Endothelial cell of umbilical vein (primary cell): ENCODE data around the gene COX4I1. TPM values are rescaled to one million over a fixed set of nuclear protein-coding genes. Genes with fewer than 3 reads are reported as not detected.
A peak's percentile ranks its signal among the peaks of the same experiment; 100 is the strongest.

Source experiments
- BruUV-seq: library from RNA; stranded (reverse); fragments of 400-500 nt; replicated peaks from 2 replicates; lab custom pipeline; 2021; lab: Mats Ljungman, UMichigan
- CTCF ChIA-PET: fragments of 300-600, 350-600 bp; sonication (Branson Sonifier 250); formaldehyde crosslinking; loops from one replicate; lab custom pipeline; 2021; ENCODE audit warnings: antibody characterized with exemption, inconsistent platforms; lab: Charles Lee
- POLR2A ChIA-PET: fragments of 300-600, 350-600 bp; sonication (Branson Sonifier 250); formaldehyde crosslinking; loops from one replicate; lab custom pipeline; 2021; ENCODE audit warnings: antibody characterized with exemption, inconsistent platforms; lab: Charles Lee
- DNase-seq: peaks from one replicate; pipeline ENCODE4 v3.0.0-alpha.2; 2011; ENCODE audit warnings: low read depth, low spot score
- FAIRE-seq: peaks from 2 replicates; lab custom pipeline; 2011; peaks lifted over from hg19 to GRCh38; lab: Jason Lieb, UNC
- H2AFZ ChIP-seq: 2 replicates; pipeline ENCODE4 v1.6.0; 2012; ENCODE audit warnings: low read depth, low read length, control low read depth, inconsistent platforms
- H3K27ac ChIP-seq: 2 replicates; pipeline ENCODE4 v1.5.1; 2011; ENCODE audit warnings: low read depth, mild to moderate bottlenecking, control low read depth, low read length, moderate library complexity; ENCODE audit not compliant: insufficient read depth
- H3K27me3 ChIP-seq, 2 experiments: 2 replicates each; pipeline versions ENCODE4 v1.6.0 to v1.6.1; 2011; ENCODE audit warnings: low read length in 2 of 2, mixed read lengths in 1 of 2; ENCODE audit not compliant: control insufficient read depth in 2 of 2, insufficient read depth in 2 of 2
- H3K36me3 ChIP-seq, 2 experiments: 2 replicates in 1 of 2; 3 replicates in 1 of 2; pipeline ENCODE4 v1.5.1; 2011; ENCODE audit warnings: low read length in 2 of 2, mild to moderate bottlenecking in 1 of 2, moderate library complexity in 1 of 2; ENCODE audit not compliant: control insufficient read depth in 2 of 2, insufficient read depth in 2 of 2; ENCODE audit errors: extremely low read depth in 1 of 2
- H3K4me1 ChIP-seq: 3 replicates; pipeline ENCODE4 v1.5.1; 2011; ENCODE audit warnings: mild to moderate bottlenecking, low read length; ENCODE audit not compliant: control insufficient read depth, insufficient read depth; ENCODE audit errors: extremely low read depth
- H3K4me2 ChIP-seq: 2 replicates; pipeline ENCODE4 v1.6.1; 2011; ENCODE audit warnings: low read length, control low read depth, mixed read lengths; ENCODE audit not compliant: insufficient read depth
- H3K4me3 ChIP-seq, 3 experiments: fragments of 200-600 bp in 1 of 3; sonication (generic), shearing (Covaris generic) in 1 of 3; replicated peaks in 1 of 3; 2 replicates each; pipeline ENCODE4 v1.5.1; 2011 to 2016; ENCODE audit warnings: control low read depth in 3 of 3, low read length in 3 of 3, mild to moderate bottlenecking in 2 of 3, inconsistent platforms in 1 of 3, low read depth in 1 of 3, moderate library complexity in 1 of 3; ENCODE audit not compliant: insufficient read depth in 1 of 3
- H3K79me2 ChIP-seq: 2 replicates; pipeline ENCODE4 v1.6.0; 2012; ENCODE audit warnings: low read length, inconsistent platforms; ENCODE audit not compliant: control insufficient read depth, insufficient read depth
- H3K9ac ChIP-seq: replicated peaks from 2 replicates; pipeline ENCODE3; 2011; ENCODE audit warnings: low read length, control low read depth; ENCODE audit not compliant: insufficient read depth; ENCODE audit errors: extremely low read depth
- H3K9me1 ChIP-seq: replicated peaks from 3 replicates; pipeline ENCODE4 v1.6.0; 2011; ENCODE audit warnings: mild to moderate bottlenecking, low read length; ENCODE audit not compliant: control insufficient read depth, insufficient read depth; ENCODE audit errors: extremely low read depth
- H3K9me3 ChIP-seq: replicated peaks from 2 replicates; pipeline ENCODE4 v1.5.1; 2012; ENCODE audit warnings: low read length, inconsistent platforms; ENCODE audit not compliant: control insufficient read depth, insufficient read depth
- H4K20me1 ChIP-seq: replicated peaks from 2 replicates; pipeline ENCODE3; 2011; ENCODE audit warnings: mild to moderate bottlenecking, low read length; ENCODE audit not compliant: control insufficient read depth, insufficient read depth; ENCODE audit errors: extremely low read depth
- EZH2 ChIP-seq: IDR thresholded peaks from 2 replicates; pipeline ENCODE4 v1.6.1; 2012; ENCODE audit warnings: borderline replicate concordance, low read depth, mild to moderate bottlenecking, moderate library complexity, low read length, inconsistent platforms; ENCODE audit not compliant: severe bottlenecking
- FOS ChIP-seq: IDR thresholded peaks from 2 replicates; pipeline ENCODE4 v1.6.1; 2011; ENCODE audit warnings: mild to moderate bottlenecking, low read length, moderate library complexity, borderline replicate concordance; ENCODE audit not compliant: insufficient read depth
- GATA2 ChIP-seq: IDR thresholded peaks from 2 replicates; pipeline ENCODE4 v1.7.0; 2011; ENCODE audit warnings: low read depth, mild to moderate bottlenecking, moderate library complexity, mixed read lengths, low read length; ENCODE audit not compliant: insufficient read length, insufficient read depth
- JUN ChIP-seq: IDR thresholded peaks from 2 replicates; pipeline ENCODE4 v1.6.1; 2011; ENCODE audit warnings: borderline replicate concordance, low read depth; ENCODE audit not compliant: insufficient read length, insufficient read depth
- MYC ChIP-seq: IDR thresholded peaks from one replicate; pipeline ENCODE4 v1.6.1; 2011; ENCODE audit warnings: mild to moderate bottlenecking, low read depth, low read length
- POLR2A ChIP-seq: IDR thresholded peaks from 2 replicates; pipeline ENCODE4 v1.6.1; 2012; ENCODE audit warnings: low read depth, mild to moderate bottlenecking, control low read depth, low read length
- POLR2AphosphoS5 ChIP-seq: IDR thresholded peaks from 2 replicates; pipeline ENCODE4 v1.6.1; 2012; ENCODE audit warnings: low read depth, mild to moderate bottlenecking, control low read depth, low read length, moderate library complexity; ENCODE audit not compliant: insufficient read depth
- dilution Hi-C: fragments of 300-500 bp; cut with MboI; formaldehyde crosslinking; loops from one replicate; pipeline ENCODE4 v1.15.0; 2019; ENCODE audit warnings: low sequenced_read_pairs; ENCODE audit not compliant: extremely low pct_ligation_motif_present
- intact Hi-C: fragments of 100-400 bp; cut with micrococcal nuclease; formaldehyde crosslinking; loops from one replicate; pipeline ENCODE4 v1.10.0; 2022
- polyA plus RNA-seq, 4 experiments: library from polyadenylated mRNA; depleted of rRNA in 3 of 4; stranded (reverse) in 3 of 4; unstranded in 1 of 4; fragments of >200 nt; gene quantifications; 2 replicates each; pipeline versions ENCODE4 v1.2.1 to v1.2.3, GENCODE V29; 2011 to 2012; ENCODE audit warnings: missing spikeins in 1 of 4
- total RNA-seq: library from RNA; stranded (reverse); gene quantifications from 2 replicates; pipeline ENCODE4 v1.2.3, GENCODE V29; 2021
- TF ChIP-seq, protein P1 (sequence below), 2 donors: IDR thresholded peaks; 1 replicate in 1 of 2; 2 replicates in 1 of 2; pipeline ENCODE4 v1.5.1; 2011; ENCODE audit warnings: low read length in 2 of 2, mild to moderate bottlenecking in 2 of 2, moderate library complexity in 2 of 2, control low read depth in 1 of 2, inconsistent platforms in 1 of 2, low read depth in 1 of 2; ENCODE audit not compliant: insufficient read depth in 1 of 2; ENCODE audit errors: extremely low read depth in 1 of 2
- TF ChIP-seq, protein P2 (sequence below): IDR thresholded peaks from 2 replicates; pipeline ENCODE4 v1.6.1; 2011; ENCODE audit not compliant: insufficient read depth, insufficient read length

COX4I1 gene
- total and polyA plus RNA-seq, 2 donors (not counting 3 experiments of a cell fraction or from before 2014, with no cell fraction given): 560 to 953 TPM

DNA sequence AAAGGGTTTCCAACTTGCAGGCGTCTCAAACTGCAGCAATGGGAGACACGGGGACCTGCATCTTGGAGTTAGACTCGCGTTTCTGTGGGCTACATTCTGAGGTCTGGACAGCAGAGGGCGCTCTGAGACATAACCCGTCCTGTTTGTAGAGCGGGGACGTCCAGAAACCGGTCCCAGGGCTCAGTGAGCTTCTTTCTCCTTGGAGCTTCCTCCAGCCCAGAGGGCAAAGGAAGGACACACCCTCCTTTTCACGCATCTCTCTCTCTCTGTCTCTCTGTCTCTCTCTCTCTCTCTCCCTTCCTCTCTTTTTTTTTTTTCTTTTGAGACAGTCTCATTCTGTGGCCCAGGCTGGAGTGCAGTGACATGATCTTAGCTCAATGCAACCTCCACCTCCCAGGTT is 19.8 kb downstream of the COX4I1 start:
- ChIA-PET POLR2A (no interaction called here), CTCF (interaction anchor here (0.6 to 8.2 kb wide), 32 partner anchors 9 to 704 kb away, joined by 3 to 564 read pairs (median 4); partner anchors contain the start of genes COX4I1 and EMC8)
- no TSS peak for BruUV-seq
- no peaks in the 10 kb centered on the region for H4K20me1 ChIP-seq
- H3K36me3 ChIP-seq: no peaks in the 10 kb centered on the region
- H3K79me2 ChIP-seq: no peaks in the 10 kb centered on the region
- FAIRE-seq (peak; percentile 93), DNase-seq (peak; percentile 77)
- dilution Hi-C loops: no loop called here
- no peaks in the 10 kb centered on the region for H3K4me1 ChIP-seq
- peaks cover 0 to 2% of the 10 kb centered on the region in 2 experiments for H3K27me3 ChIP-seq
- no peaks in the 10 kb centered on the region for H3K9me3 ChIP-seq
- no peak overlapping the region for H3K27ac ChIP-seq
- intact Hi-C loops: loop anchor here (1.0 kb wide), 1 partner anchor 197 kb away; no protein-coding TSS in a partner anchor
- no peak overlapping the region for H3K9ac ChIP-seq
- no peaks in the 10 kb centered on the region for H3K9me1 ChIP-seq
- TF ChIP-seq POLR2AphosphoS5 (no peak), JUN (no peak), POLR2A (no peak), MYC (no peak)
- TF ChIP-seq, protein P1, sequence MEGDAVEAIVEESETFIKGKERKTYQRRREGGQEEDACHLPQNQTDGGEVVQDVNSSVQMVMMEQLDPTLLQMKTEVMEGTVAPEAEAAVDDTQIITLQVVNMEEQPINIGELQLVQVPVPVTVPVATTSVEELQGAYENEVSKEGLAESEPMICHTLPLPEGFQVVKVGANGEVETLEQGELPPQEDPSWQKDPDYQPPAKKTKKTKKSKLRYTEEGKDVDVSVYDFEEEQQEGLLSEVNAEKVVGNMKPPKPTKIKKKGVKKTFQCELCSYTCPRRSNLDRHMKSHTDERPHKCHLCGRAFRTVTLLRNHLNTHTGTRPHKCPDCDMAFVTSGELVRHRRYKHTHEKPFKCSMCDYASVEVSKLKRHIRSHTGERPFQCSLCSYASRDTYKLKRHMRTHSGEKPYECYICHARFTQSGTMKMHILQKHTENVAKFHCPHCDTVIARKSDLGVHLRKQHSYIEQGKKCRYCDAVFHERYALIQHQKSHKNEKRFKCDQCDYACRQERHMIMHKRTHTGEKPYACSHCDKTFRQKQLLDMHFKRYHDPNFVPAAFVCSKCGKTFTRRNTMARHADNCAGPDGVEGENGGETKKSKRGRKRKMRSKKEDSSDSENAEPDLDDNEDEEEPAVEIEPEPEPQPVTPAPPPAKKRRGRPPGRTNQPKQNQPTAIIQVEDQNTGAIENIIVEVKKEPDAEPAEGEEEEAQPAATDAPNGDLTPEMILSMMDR (IDR thresholded peaks at IDR 0.05; ENCODE audit: extremely low read depth in 1 of 2, insufficient read depth in 1 of 2, low read depth in 1 of 2, low read length in 2 of 2): peak; percentile 70 to 85
- H3K4me2 ChIP-seq: no peak overlapping the region
- H2AFZ ChIP-seq: no peak overlapping the region
- no peak overlapping the region for H3K4me3 ChIP-seq

DNA sequence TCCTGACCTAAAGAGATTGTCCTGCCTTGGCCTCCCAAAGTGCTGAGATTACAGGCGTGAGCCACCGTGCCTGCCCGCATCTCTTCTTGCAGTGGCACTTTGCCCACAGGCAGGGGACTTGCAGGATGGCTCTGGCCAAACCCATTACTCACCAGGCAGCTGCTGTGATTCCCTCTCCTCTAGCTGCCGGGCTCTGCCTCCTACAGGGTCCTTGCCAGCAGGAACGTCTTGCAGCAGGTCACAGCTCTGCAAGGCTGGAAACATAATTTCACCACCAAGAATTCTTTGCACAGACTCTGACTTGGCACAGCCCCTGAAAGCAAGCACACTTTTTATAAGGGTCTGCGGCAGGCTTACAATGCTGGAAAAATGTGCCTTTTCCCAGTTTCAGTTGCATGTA is 20.3 kb downstream of the COX4I1 start:
- peaks cover 0 to 2% of the 10 kb centered on the region in 2 experiments for H3K27me3 ChIP-seq
- POLR2A ChIA-PET: no interaction called here
- no peak overlapping the region for H2AFZ ChIP-seq
- DNase-seq (no peak), FAIRE-seq (no peak)
- H3K4me2 ChIP-seq: no peak overlapping the region
- no peaks in the 10 kb centered on the region for H3K79me2 ChIP-seq
- dilution Hi-C loops: no loop called here
- no peak overlapping the region for H3K9ac ChIP-seq
- H3K9me1 ChIP-seq: no peaks in the 10 kb centered on the region
- no peaks in the 10 kb centered on the region for H3K4me1 ChIP-seq
- TF ChIP-seq POLR2AphosphoS5 (no peak), MYC (no peak), GATA2 (no peak), POLR2A (no peak), JUN (no peak), FOS (no peak), EZH2 (no peak)
- TF ChIP-seq, protein P2, sequence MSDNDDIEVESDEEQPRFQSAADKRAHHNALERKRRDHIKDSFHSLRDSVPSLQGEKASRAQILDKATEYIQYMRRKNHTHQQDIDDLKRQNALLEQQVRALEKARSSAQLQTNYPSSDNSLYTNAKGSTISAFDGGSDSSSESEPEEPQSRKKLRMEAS: no peak
- TF ChIP-seq, protein P1 (IDR thresholded peaks at IDR 0.05; ENCODE audit: extremely low read depth in 1 of 2, insufficient read depth in 1 of 2, low read depth in 1 of 2, low read length in 2 of 2): no peak
- CTCF ChIA-PET: interaction anchor here (0.6 to 8.2 kb wide), 32 partner anchors 10 to 703 kb away, joined by 3 to 564 read pairs (median 4); partner anchors contain the start of genes COX4I1 and EMC8
- no peaks in the 10 kb centered on the region for H3K36me3 ChIP-seq
- H3K4me3 ChIP-seq: no peak overlapping the region
- BruUV-seq: no TSS peak
- intact Hi-C loops: loop anchor here (1.0 to 5.0 kb wide), 3 partner anchors 59 to 197 kb away; partner anchors contain the start of gene IRF8
- no peaks in the 10 kb centered on the region for H3K9me3 ChIP-seq
- H4K20me1 ChIP-seq: no peaks in the 10 kb centered on the region
- H3K27ac ChIP-seq: no peak overlapping the region
